MG63 (cell line): ENCODE results near the gene SMIM35. TPM values are rescaled to one million over a fixed set of nuclear protein-coding genes. Genes with fewer than 3 reads are reported as not detected.
"Not testable (repeated sequence)": the region's sequence is repeated elsewhere in the genome, so short reads cannot be mapped to it uniquely, and the experiment has no call there.

Experiments
- DNase-seq: peaks from one replicate; pipeline ENCODE4 v3.0.0-alpha.2; 2020
- H3K27me3 ChIP-seq: fragments of 250-450 bp; sonication (Bioruptor Pico); 2 replicates; pipeline ENCODE4 v1.5.1; 2020; ENCODE audit warnings: mild to moderate bottlenecking, moderate library complexity
- H3K36me3 ChIP-seq: fragments of 250-450 bp; sonication (Bioruptor Pico); 2 replicates; pipeline ENCODE4 v1.5.1; 2020; ENCODE audit warnings: mild to moderate bottlenecking, moderate library complexity
- H3K4me3 ChIP-seq: fragments of 250-450 bp; sonication (Bioruptor Pico); 2 replicates; pipeline ENCODE4 v1.5.1; 2020; ENCODE audit warnings: mild to moderate bottlenecking, moderate library complexity
- H3K9me3 ChIP-seq: fragments of 250-450 bp; sonication (Bioruptor Pico); 2 replicates; pipeline ENCODE4 v1.5.1; 2020; ENCODE audit warnings: mild to moderate bottlenecking, moderate library complexity
- total RNA-seq: library from RNA; depleted of rRNA; stranded (reverse); fragments of >200 nt; shearing (Covaris generic); gene quantifications from 2 replicates; pipeline ENCODE4 v1.2.3, GENCODE V29; 2014; ENCODE audit warnings: low replicate concordance

Gene SMIM35
- total RNA-seq, 1 experiment from 2014 or later: not detected

DNA sequence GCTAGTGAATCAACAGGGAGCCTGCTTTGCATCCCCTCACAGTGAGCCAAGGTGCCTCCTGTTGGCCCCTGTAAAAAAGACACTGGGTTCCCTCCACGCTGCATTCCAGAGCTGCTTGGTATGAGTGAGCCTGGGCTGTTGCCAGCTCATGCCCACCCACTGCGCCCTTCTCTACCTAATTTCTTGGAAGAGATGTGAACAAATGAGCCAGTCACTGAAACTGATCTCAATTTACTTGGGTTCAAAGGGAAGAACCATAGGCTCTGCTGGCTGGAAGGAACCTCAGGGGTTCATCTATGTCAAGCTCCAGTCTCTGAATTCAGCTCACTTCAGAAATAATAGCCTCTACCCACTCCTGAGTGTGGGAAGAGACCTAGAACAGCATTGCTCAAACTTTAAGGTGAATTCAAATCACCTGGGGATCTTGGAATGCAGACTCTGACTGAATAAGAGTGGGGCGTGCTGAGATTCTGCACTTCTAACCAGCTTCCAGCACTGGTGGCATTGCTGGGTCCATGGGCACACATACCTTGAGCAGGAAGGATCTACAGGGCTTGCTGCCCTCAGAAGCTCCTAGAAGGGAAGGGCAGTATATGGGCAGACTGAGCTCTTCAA, 15.2 kb downstream of the SMIM35 start:
- no peak for DNase-seq
- Histone ChIP-seq H3K9me3 (no peaks in the 10 kb centered on the region), H3K4me3 (no peak overlapping the region), H3K36me3 (no peaks in the 10 kb centered on the region), H3K27me3 (no peaks in the 10 kb centered on the region)

DNA sequence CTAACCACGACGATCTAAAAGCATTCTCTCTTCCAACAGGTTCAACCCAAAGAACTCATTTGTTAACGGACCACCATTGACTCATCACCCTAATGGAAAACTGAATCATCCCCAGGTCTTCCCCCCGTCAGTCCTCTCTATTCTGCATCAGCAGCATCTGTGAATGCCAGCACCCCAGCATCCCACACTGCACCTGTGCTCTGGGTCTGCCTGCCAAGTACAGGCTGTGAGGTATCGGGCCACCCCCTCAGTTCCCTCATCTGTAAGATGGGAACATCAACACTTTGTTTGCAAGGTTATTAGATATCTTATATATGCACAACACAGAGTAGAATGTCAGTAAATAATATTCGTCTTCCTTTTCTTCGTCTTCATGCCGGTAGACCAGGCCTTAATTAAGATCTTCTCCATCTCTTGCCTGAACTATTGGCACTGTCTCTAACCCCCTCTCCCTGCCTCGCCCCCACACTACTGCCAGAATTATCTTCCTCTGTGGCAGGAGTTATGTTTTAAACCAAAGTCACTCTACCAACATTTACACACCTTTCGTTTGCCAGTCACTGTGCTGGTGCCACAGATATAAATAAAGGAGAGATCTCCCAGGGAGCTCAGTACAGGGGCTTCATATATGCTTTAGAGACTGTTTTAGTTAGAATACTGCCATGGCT, 17.7 kb downstream of the SMIM35 start:
- Histone ChIP-seq H3K27me3 (no peaks in the 10 kb centered on the region), H3K36me3 (no peaks in the 10 kb centered on the region), H3K9me3 (no peaks in the 10 kb centered on the region), H3K4me3 (no peak overlapping the region)
- no peak for DNase-seq

DNA sequence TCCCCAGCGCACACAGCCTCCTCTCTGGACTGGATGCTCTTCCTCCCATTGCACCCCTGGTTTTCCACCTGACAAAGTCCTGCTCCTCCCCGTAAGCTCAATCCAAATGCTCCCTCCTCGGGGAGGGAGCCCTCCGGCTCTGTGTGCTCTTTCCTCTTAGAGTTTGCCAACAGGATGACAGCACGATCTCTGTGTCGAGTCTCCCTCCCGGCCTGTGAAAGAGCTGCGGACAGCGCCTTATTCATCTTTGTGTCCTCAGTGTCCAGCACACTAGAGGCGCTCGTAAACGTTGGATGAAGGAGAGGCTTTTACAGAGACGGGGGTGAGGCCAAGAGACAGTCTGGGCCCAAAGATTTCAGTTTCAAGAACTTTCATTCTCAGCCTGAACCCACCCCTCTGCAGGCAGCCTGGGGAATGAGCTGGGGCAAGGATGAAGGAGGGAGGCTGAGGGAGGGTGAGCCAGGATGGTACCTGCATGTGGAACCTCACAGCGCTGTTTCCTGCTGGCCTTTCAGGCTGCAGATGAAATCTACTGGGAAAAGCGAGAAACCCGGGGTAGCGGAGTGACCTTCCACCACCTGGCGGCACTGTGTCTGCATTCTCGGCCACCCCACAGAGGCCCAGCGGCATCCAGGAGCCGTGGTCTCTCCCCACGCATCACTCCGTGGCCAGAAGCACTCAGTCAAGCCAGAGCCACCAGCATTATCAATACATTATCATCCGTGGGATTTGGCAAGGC, 18.4 kb downstream of the SMIM35 start:
- no peak overlapping the region for H3K4me3 ChIP-seq

DNA sequence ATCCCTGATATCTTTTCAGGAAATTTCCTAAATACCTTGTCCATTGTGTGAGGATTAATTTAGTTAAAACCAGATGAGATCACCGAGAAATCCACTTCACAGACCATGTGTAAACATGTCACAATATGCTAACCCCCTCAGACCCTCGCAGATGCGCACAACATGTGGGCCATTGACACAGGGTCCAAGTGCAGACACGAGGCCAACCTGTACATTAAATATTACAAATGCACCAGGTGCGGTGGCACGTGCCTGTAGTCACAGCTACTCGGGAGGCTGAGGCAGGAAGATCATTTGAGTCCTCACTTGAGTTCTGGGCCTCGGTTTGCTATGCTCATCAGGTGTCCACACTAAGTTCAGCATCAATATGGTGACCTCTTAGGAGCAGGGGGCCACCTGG, 19.8 kb downstream of the SMIM35 start:
- no peaks in the 10 kb centered on the region for H3K27me3 ChIP-seq
- no peaks in the 10 kb centered on the region for H3K36me3 ChIP-seq
- H3K9me3 ChIP-seq: no peaks in the 10 kb centered on the region
- DNase-seq: no peak
- H3K4me3 ChIP-seq: no peak overlapping the region

More for the DNA sequence above, 18.4 kb downstream of the SMIM35 start:
- DNase-seq: no peak
- Histone ChIP-seq H3K9me3 (no peaks in the 10 kb centered on the region), H3K36me3 (no peaks in the 10 kb centered on the region), H3K27me3 (no peaks in the 10 kb centered on the region)

DNA sequence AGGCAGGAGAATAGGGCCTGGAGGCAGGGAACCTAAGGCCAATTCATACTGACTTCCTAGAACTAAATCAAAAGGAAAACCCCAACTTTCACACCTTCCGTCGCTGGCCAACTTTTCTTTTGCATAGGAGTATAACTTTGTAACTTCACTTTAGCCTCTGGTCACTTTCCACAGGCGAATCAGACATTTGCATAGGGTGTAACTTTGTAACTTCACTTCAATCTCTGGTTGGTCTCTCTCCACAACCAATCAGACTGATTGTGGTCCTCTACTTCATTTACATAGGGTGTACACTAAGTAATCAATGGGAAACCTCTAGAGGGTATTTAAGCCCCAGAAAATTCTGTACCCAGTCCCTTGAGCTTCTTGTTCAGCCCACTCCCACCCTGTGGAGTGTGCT, 21.4 kb downstream of the SMIM35 start:
- no peak overlapping the region for H3K4me3 ChIP-seq
- no peaks in the 10 kb centered on the region for H3K27me3 ChIP-seq
- H3K9me3 ChIP-seq: no peaks in the 10 kb centered on the region
- no peaks in the 10 kb centered on the region for H3K36me3 ChIP-seq
- no peak for DNase-seq

DNA sequence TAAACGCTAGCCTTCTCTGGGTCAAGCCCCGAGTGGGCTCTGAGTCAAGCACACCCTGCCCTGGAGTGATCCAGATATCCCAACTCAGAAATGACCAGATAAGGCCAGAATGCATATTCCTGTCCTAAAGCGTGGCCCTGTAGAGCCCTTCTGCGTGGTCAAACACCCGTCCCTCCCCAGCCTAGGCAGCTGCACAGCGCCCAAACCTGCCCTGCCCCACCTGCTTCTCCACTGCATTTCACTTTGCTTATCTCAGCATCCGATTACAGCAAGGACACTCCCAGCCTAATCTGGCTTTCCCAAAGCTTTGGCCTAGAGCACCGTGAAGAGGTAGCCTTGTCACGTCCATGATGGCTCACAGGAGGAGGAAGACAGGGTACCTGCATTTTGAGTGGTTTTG, 21.8 kb downstream of the SMIM35 start:
- H3K4me3 ChIP-seq: no peak overlapping the region
- no peaks in the 10 kb centered on the region for H3K36me3 ChIP-seq
- DNase-seq: no peak
- no peaks in the 10 kb centered on the region for H3K27me3 ChIP-seq
- no peaks in the 10 kb centered on the region for H3K9me3 ChIP-seq

DNA sequence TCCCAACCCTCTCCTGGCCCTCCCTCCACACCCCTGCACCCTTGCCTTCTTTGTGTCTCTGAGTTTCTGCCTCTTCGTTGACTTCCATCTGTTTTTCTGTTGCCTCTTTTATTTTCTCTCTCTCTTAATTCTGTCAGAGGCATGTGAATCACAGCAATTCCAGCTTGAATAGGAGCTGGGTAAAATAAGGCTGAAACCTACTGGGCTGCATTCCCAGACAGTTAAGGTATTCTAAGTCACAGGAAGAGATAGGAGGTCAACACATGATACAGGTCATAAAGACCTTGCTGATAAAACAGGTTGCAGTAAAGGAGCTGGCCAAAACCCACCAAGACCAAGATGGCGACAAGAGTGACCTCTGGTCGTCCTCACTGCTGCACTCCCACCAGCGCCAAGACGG, 24.1 kb downstream of the SMIM35 start:
- not testable (repeated sequence) for DNase-seq, H3K36me3 ChIP-seq, H3K9me3 ChIP-seq, H3K4me3 ChIP-seq, H3K27me3 ChIP-seq

DNA sequence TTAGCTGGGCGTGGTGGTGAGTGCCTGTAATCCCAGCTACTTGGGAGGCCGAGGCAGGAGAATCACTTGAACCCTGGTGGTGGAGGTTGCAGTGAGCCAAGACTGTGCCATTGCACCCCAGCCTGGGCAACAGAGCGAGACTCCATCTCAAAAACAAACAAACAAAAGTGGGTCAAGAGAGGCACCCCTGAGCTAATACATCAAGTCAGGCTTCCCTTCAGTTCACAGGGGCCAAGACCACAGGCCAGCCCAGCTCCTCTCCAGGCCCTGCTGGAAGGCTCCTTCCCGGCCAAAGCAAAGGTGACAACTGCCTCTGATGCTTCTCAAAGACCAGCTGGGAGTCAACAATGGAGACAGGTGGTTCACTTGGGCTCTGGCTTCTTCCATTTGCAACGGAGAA, 24.6 kb downstream of the SMIM35 start:
- not testable (repeated sequence) for H3K4me3 ChIP-seq, DNase-seq, H3K36me3 ChIP-seq, H3K9me3 ChIP-seq, H3K27me3 ChIP-seq

DNA sequence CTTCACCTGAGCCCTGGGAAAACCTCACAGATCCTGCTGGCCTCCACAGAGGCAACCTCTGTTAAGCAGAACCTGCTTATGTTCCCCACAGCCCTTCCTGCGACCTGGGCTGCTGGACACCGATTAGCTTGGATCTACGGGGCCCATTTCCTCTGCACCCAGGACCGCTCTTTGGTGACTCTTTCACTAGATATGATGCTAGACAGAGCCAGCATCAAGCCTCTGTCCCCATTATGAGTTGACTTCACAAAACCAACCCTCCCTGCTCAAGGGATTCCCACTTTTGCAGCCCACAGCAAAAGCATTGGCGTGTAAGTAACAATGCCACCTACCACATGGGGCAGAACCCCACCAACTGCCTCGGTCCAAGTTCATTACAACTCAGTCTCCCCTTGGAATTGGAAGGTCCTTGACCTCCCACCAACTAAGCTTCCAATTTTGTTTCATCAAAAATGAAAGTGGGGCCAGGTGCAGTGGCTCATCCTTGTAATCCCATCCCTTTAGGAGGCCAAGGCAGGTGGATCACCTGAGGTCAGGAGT, 25.1 kb downstream of the SMIM35 start:
- Histone ChIP-seq H3K4me3 (no peak overlapping the region), H3K9me3 (no peaks in the 10 kb centered on the region), H3K36me3 (no peaks in the 10 kb centered on the region), H3K27me3 (no peaks in the 10 kb centered on the region)
- no peak for DNase-seq

DNA sequence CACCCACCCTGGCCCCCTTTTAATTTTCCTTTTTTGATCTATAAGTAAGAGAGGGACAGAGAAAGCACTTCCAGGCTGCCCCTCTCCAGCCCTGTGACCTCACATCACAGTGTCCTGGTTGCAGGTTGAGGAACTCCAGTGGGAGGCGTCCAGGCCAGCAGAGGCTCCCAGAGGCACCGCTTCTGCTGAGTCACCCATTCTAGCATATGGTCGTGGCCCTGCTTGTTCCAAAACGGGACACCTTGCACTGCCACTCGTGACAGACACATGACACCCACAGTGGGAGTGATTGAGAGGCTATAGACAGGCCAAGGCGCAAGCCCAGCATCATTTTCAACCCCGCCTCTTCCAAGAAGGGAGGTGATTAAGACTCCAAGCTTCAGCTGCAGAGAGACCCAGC, 25.9 kb downstream of the SMIM35 start:
- Histone ChIP-seq H3K27me3 (no peaks in the 10 kb centered on the region), H3K9me3 (no peaks in the 10 kb centered on the region), H3K4me3 (no peak overlapping the region), H3K36me3 (no peaks in the 10 kb centered on the region)
- DNase-seq: no peak

DNA sequence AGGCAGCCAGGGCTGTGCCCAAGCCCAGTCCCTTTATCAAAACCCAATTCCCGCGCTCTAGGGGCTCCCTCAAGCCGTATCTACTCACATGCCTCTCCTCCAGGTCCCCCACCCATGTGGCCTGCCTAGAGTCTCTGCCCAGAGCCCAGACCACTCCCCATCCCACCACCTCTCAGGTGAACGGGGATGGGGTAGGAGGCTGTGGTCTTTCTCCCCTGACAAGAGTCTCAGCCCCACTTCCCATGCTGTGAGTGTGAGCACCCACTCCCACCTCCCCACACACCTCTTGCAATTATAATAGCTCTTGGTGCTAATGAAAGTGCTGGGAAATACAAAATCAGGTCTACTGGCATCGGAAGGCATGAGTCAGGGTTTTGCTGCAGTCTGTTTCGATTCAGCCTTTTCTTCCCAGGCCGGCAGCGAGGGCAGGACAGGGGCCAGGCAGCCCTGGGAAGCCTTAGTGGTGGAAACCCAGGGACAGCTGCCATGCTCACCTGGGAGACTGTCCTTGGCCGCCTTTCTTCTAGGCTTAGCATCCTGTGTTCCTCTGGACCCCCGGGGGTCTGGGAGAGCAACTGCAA, 26.6 kb downstream of the SMIM35 start:
- Histone ChIP-seq H3K27me3 (no peaks in the 10 kb centered on the region), H3K4me3 (no peak overlapping the region), H3K36me3 (no peaks in the 10 kb centered on the region), H3K9me3 (no peaks in the 10 kb centered on the region)
- DNase-seq: peak; percentile 42

DNA sequence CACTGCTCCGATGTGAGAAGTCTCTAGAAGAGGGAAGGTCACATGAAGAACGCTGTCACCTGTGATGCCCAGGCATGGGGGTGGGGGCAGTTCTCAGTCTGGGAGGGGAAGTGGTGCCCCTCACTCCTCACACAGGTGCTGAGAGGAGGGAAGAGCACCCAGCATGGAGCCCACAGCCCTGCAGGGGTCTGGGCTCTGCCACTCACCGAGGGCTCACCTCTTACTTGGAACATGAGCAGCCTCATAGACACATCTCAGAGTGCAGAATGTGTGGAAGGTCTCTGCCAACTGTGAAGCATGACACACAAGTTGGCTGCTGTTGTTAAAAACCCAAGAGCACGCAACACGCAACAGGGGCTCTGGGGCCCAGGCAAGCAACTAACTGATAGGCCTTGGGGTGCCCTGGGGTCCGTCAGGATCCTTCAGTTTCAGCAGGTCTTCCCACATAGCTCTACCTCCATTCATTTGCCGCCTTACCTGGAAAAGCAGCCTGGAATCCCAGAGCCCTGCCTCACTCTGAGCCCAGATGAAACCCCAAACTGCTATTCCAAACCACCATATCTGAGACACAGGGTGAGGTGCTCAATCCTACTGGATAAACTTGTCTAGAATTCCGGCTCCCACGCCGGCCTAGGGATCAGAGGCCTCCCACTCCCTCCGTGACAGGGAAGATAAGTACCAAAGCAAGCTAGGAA, 27.4 kb downstream of the SMIM35 start:
- Histone ChIP-seq H3K4me3 (no peak overlapping the region), H3K27me3 (no peaks in the 10 kb centered on the region), H3K36me3 (no peaks in the 10 kb centered on the region), H3K9me3 (no peaks in the 10 kb centered on the region)
- peak; percentile 52 for DNase-seq

DNA sequence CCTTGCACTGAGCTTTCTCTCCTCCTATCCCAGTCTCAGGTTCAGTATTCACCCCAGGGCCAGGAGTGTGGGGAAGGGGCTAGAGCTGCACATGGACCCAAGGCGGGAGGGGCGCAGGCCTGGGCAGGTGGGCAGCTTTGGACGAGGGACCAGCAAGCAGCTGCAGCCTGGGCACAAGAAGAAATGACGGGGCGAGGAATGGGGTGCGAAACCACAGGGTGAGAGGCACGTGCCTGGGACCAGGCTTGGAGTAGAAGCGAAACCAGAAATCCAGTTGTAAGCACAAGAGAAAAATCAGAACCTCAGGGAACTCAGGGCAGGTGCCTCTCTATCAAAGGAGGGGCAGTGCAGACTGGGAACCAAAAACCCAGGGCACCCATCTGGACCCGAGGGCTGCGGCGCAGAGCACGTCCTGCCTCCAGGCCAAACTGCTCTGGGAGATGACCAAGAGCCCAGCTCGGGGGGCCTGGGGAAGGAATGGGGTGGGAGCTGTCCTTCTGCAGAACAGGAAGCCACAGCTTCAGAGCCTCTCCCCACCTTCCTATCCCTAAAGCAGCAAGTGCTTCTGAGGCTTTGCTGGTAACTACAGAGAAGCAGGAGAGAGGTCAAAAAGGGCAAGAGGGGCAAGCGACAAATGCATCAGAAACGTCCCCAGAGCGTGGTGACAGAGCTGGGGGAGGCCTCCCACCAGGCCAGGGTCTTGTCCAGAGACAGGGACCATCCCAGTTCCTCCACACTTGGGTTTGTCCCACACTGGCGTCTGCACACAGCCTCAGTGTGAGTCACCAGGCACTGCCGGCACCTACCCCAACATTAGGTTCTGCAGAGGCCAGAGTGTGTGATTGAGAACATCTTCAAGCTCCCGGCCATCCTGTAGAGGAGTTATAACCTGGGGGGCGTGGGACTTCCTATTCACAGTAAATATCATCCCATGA, 28.2 kb downstream of the SMIM35 start:
- no peaks in the 10 kb centered on the region for H3K27me3 ChIP-seq
- H3K4me3 ChIP-seq: no peak overlapping the region
- peak; percentile 24 for DNase-seq
- no peaks in the 10 kb centered on the region for H3K9me3 ChIP-seq
- H3K36me3 ChIP-seq: no peaks in the 10 kb centered on the region

DNA sequence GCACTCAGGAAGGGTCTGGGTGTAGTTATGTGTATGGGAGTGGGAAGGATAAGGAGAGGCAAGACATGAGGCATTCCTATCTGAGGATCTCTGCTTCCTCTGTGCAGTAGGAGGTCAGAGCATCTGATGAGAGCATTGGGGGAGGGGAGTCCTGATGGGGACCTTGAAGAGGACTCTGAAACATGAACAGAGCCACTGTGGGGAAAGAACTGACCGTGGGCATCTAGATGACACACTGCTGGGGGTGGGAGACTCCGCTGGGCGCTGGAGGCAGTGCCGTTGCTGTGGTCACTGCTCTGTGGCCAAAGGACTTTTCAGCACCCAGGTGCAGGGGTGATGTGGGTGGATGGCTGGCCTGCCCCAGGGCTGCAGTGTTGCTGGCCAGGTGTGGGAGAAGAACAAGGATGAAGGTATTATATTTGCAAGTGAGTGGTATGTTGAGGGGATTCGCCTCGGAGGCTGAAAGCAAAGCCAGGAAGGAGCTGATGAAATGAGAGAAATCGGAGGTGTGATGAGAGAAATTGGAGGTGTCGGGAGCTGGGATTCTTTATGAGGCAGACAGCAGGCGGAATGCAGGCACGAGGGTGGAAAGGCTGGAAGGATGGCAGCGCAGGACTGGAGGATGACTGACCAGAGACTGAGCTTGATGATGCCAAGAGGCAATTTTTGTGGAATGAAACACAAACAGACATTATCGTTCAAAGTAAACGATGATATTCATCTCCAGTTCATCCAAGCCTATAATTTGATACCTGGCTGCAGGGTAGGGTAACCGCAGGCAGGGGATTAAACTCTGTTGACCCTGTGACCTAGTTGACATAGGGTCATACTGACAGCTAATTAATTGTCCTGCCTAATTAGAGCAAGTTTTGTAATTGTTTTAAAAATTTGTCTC, 29.3 kb downstream of the SMIM35 start:
- H3K27me3 ChIP-seq: no peaks in the 10 kb centered on the region
- H3K4me3 ChIP-seq: no peak overlapping the region
- no peak for DNase-seq
- no peaks in the 10 kb centered on the region for H3K36me3 ChIP-seq
- H3K9me3 ChIP-seq: no peaks in the 10 kb centered on the region

DNA sequence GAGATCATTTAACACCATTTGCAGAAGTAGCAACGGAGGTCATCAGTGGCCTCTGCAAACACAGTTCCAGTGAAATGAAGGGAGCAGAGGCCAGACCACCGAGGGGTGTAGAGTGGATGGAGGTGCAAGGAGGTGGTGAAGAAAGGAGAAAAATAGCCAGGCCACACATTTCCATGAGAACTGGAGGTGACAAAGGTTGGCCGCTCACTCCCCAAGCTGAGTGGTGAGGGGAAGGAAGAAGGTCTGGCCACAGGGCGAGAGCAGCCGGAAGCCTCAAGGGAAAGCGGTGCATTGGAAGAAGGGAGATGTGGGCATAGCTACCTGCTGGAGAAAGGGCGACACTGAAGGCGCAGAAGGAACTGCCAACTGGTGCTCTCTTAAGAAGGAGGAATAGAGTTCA, 30.0 kb downstream of the SMIM35 start:
- no peaks in the 10 kb centered on the region for H3K36me3 ChIP-seq
- no peaks in the 10 kb centered on the region for H3K9me3 ChIP-seq
- H3K4me3 ChIP-seq: no peak overlapping the region
- no peak for DNase-seq
- no peaks in the 10 kb centered on the region for H3K27me3 ChIP-seq
